GM19463 (cell line): ENCODE results near the gene STRIP1.
"Not testable (repeated sequence)": the region's sequence is repeated elsewhere in the genome, so short reads cannot be mapped to it uniquely, and the experiment has no call there.

Experiments used
- ATAC-seq: cut with Tn5 transposase; IDR thresholded peaks from one replicate; pipeline ENCODE4 v1.9.1; 2021; ENCODE audit warnings: mild to moderate bottlenecking, moderate library complexity; ENCODE audit not compliant: unreplicated experiment

STRIP1 gene

DNA sequence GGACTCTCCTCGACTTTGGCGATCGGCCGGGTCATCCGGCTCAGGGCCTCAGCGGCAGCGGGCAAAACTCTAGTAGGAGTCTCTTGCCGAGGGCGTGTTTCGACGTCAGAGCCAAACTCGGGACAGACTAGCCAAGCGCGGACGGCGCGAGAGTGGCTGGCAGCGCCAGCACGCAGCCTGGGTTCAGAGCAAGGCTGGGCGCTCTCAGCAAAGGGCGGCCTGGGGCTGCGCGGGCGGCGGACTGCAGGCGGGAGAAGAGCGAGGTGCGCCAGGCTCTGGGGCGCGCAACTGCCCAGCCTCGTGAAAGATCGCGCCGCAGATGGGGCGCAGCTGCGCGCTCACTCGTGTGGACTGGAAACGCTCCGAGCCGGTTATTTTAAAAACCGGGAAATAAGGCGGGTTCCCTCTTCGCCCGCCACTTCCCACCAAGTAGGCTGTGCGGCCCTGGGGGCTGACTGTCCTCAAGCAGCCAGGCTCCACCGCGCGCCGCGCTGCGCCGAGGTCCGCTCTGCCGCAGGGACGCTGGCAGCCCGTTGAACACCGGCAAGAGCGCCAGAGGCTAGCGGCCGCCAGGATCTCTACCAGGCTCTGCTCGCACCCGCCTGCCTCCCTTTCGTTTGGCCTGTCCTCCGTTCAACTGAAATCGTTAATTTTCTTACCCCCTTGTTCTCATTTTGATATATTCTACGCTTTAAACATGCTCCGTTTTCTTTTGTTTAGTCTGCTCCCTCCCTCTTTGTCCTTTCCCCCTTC is 33.6 kb downstream of the STRIP1 start:
- ATAC-seq: no peak

GRCh38 chr1:110068646-110069403 is 34.4 kb downstream of the STRIP1 start:
- ATAC-seq: no peak

DNA sequence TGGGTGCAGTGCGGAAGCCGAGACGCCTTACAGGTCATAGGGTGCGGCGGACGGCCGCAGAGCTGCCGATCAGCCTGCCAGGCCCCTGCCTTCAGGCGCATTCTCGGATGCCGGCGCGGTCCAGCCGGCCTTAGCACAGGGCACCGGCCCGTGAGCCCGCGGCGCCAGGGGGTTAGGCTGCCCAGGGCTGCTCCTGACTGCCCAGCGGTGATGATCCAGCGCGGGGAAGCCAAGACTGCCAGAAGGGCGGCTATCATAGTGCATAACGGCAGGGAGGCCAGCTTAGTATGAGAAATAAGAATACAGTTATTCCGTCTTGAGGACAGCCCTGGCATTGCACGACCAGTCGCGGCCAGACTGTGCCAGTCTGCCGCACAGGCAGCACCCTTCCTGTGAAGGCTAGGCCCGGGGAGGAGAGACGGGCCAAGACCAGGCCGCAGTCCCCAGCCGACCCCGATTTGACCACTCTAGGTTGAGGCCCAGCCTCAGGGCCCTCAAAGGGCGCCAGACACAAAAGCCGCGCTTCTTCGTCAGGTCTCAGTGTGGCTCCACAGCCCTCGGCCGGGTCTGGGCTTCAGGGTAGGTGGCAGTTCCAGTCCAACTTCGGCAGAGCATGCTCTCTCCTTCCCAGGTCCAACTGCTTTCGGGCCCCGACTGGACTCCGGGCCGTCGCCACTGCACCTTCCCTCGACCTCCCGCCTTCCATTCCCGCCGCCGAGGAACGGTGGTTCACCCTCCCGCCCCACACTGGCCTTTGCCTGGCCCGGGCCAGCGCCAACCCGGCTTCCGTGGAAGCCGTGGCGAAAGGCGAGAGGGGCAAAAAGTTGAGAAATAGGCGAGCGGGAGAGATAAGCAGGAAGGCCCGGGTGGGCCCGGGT is 35.2 kb downstream of the STRIP1 start:
- ATAC-seq: no peak

GRCh38 chr1:110070282-110070669 is 35.9 kb downstream of the STRIP1 start:
- ATAC-seq: no peak

DNA sequence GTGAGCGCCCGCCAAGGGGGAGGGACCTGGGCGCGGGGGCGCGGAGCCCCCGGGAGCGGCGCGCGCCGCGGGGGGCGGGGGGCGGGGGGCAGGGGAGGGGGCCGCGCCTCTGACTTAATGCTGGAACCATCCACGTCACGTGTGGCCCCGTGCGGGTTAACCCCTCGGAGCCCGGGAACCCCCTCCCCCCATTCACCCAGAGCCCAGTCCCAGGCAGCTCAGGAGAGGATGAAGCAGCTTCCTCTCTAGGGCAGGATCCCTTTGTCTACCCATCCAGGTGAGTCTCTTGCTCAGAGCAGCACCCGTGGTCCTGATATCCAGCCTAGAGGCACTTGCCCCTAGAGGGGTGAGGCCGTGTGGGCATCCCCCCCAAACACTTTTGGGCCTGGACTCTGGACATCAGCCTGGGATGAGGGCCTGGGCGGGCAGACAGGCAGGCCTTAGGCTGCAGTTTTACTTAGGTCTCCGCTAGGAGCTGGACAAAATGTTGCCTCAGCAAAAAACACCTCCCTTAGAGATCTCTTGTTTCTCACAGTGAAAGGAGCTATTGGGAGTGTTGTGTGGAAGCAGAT is 36.3 kb downstream of the STRIP1 start, which contains the start of gene ALX3:
ALX3 (minus strand) TSS at position 2 of the 572 bp plus-strand sequence. CDS start 60 bp downstream, outside the sequence.
- no peak for ATAC-seq

DNA sequence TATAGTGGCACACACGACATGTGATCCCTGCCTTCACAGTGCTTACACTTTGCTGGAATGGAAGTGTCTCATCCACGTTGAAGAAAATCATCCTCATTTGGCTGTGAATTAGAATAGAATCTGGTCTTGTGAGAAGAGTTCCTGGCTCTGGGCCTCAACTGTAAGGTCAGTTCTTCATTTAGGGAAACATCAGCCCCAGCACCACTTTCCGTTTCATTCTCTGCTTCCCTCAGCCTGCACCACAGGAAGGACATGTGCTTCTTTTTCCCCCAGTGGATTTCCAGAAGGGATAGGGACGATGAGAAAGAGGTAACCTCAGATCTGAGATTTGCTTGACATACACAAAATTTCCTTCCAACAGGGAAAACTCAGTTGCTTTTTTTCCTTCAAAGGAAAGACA is 39.7 kb downstream of the STRIP1 start:
- no peak for ATAC-seq

GRCh38 chr1:110076789-110077500 is 42.5 kb downstream of the STRIP1 start:
- no peak for ATAC-seq

DNA sequence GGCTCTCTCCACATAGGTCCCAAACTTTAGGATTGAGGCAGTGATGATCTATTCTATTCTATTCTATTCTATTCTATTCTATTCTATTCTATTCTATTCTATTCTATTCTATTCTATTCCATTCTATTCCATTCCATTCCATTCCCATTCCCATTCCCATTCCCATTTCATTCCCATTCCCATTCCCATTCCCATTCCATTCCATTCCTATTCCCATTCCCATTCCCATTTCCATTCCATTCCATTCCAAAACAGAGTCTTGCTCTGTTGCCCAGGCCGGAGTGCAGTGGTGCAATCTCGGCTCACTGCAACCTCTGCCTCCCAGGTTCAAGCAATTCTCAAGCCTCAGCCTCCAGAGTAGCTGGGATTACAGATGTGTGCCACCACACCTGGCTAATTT is 45.6 kb downstream of the STRIP1 start:
- not testable (repeated sequence) for ATAC-seq

DNA sequence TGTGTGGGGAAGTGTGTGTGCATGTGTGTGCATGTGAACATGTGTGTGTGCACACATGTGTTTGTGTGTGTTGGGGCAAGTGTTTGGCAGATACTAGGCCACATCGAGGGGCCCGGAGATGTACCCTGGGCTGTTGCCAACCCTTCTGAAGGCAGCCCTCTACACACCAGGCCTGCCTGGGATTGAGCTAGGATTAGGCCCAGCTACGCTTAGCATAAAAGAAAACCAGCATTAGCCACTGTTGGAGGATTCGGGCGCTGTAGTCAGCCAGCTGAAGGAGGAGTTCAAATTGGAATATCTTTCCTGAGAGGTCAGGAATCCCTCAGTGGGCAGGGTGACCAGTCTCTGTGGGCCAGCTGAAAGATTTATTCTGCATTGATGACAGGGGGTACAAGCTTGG is 46.6 kb downstream of the STRIP1 start:
- no peak for ATAC-seq

- ATAC-seq: no peak
Observed at GRCh38 chr1:110082477-110082876, 48.1 kb downstream of the STRIP1 start.

DNA sequence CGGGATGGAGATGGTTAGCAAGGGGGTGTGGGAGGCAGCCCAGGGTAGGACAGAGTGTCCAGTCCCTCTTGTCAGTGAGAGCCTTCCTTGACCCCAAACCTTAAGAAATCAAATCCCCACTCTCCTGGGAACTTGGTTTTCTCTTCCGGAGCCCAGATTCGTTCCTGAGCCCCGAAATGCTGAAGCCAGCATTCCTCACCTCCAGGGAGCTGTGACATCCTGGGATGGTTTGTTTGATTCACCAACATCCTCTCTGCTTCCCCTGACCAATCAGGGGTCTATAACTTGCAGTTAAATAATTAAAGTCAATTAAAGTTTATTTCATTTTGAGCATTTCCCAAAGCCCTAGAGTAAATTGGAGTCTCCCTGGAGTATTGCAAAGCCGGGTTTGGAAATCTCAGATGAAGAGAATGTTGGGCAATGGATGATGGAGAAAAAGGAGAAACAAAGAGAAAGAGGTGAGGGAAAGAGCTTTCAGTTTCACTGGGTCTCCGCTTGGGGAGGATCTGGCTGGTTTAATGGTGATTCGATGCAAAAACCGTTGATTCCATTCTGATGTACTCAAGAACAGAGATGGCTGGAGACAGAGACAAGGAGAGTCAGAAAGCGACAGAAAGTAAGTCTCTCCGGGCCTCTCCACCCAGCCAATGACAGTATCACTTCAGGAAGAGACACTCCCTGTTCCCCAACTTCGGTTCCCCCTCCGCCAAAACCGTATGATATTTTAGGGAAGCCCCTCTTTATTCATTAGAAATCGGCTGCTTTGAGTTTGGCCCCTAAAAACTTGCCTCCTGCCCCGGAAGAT is 48.8 kb downstream of the STRIP1 start:
- ATAC-seq: no peak

- no peak for ATAC-seq
Observed at GRCh38 chr1:110083866-110084226, 49.4 kb downstream of the STRIP1 start.

GRCh38 chr1:110084227-110085078 is 50.0 kb downstream of the STRIP1 start:
- no peak for ATAC-seq

DNA sequence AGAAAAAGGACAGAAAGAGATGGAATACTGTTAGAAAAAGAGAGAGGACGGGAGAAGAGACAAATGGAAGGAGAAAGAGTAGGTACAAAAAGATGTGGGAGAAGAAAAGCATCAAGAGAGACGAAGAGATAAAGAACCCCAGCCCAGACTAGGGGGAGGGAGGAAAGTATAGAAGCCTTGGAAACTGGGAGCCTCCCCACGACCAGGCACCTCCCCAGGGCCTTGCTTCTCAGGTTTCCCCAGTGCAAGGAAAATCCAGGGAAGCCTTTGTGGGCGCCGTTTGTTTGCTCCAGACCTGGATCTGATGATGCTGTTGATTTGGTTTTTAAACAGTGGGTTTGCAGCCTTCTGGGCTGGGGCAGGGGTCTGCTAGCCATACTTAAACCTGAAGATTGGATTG is 51.2 kb downstream of the STRIP1 start:
- ATAC-seq: no peak

- no peak for ATAC-seq
Observed at GRCh38 chr1:110086961-110087360, 52.5 kb downstream of the STRIP1 start.

- peak; percentile 72 for ATAC-seq
Observed at GRCh38 chr1:110087812-110088738, 53.7 kb downstream of the STRIP1 start.

- no peak for ATAC-seq
Observed at GRCh38 chr1:110088739-110089316, 54.4 kb downstream of the STRIP1 start.
